MM.1S (cell line): ENCODE results near the gene BMERB1.

Experiments
- DNase-seq: peaks from one replicate; pipeline ENCODE4 v3.0.0-alpha.2; 2015
- H2AFZ ChIP-seq: fragments of 300-600 bp; sonication (generic); 2 replicates; pipeline ENCODE4 v1.6.0; 2016; ENCODE audit warnings: antibody characterized with exemption, low read length
- H3F3A ChIP-seq: fragments of 300-600 bp; sonication (generic); 2 replicates; pipeline ENCODE4 v1.6.1; 2016; ENCODE audit warnings: mild to moderate bottlenecking, antibody characterized with exemption, low read length, moderate library complexity, mixed read lengths; ENCODE audit not compliant: insufficient read depth
- H3K27ac ChIP-seq: fragments of 300-600 bp; sonication (generic); 2 replicates; pipeline ENCODE4 v1.5.1; 2016; ENCODE audit warnings: mild to moderate bottlenecking, low read length
- H3K27me3 ChIP-seq: fragments of 300-600 bp; sonication (generic); replicated peaks from 2 replicates; pipeline ENCODE4 v1.6.0; 2016; ENCODE audit warnings: low read length; ENCODE audit not compliant: insufficient read depth
- H3K36me3 ChIP-seq: fragments of 300-600 bp; sonication (generic); replicated peaks from 2 replicates; pipeline ENCODE4 v1.6.1; 2016; ENCODE audit warnings: mild to moderate bottlenecking, low read length, mixed read lengths; ENCODE audit not compliant: insufficient read depth
- H3K4me1 ChIP-seq: fragments of 300-600 bp; sonication (generic); 2 replicates; pipeline ENCODE4 v1.6.1; 2016; ENCODE audit warnings: low read length, mixed read lengths
- H3K4me2 ChIP-seq: fragments of 300-600 bp; sonication (generic); 2 replicates; pipeline ENCODE4 v1.6.0; 2016; ENCODE audit warnings: low read depth, low read length
- H3K4me3 ChIP-seq: fragments of 300-600 bp; sonication (generic); 2 replicates; pipeline ENCODE4 v1.5.1; 2016; ENCODE audit warnings: low read length, mixed read lengths
- H3K79me2 ChIP-seq: fragments of 300-600 bp; sonication (generic); 2 replicates; pipeline ENCODE4 v1.6.1; 2016; ENCODE audit warnings: mixed run types, low read length, mixed read lengths
- H3K9ac ChIP-seq: fragments of 300-600 bp; sonication (generic); 2 replicates; pipeline ENCODE4 v1.6.1; 2016; ENCODE audit warnings: low read length, mixed read lengths
- H3K9me2 ChIP-seq: fragments of 300-600 bp; sonication (generic); replicated peaks from 2 replicates; pipeline ENCODE4 v1.6.1; 2016; ENCODE audit warnings: mild to moderate bottlenecking, low read length, mixed read lengths; ENCODE audit not compliant: insufficient read depth
- H3K9me3 ChIP-seq: fragments of 300-600 bp; sonication (generic); replicated peaks from 2 replicates; pipeline ENCODE4 v1.6.1; 2016; ENCODE audit warnings: mild to moderate bottlenecking, low read length, mixed read lengths; ENCODE audit not compliant: insufficient read depth
- H4K20me1 ChIP-seq: fragments of 300-600 bp; sonication (generic); 2 replicates; pipeline ENCODE4 v1.6.1; 2016; ENCODE audit warnings: mild to moderate bottlenecking, low read length, moderate library complexity, mixed read lengths; ENCODE audit not compliant: insufficient read depth
- CTCF ChIP-seq: fragments of 300-600 bp; sonication (generic); IDR thresholded peaks from 2 replicates; pipeline ENCODE4 v1.5.1; 2016; ENCODE audit warnings: antibody characterized with exemption, low read length, mixed read lengths
- EZH2 ChIP-seq: fragments of 300-600 bp; sonication (generic); optimal IDR thresholded peaks from 2 replicates; pipeline ENCODE3; 2017; ENCODE audit warnings: low read depth, mild to moderate bottlenecking, antibody characterized with exemption, low read length, mixed read lengths
- EZH2phosphoT487 ChIP-seq: fragments of 300-600 bp; sonication (generic); IDR thresholded peaks from 2 replicates; pipeline ENCODE4 v1.6.1; 2018; ENCODE audit warnings: antibody characterized with exemption, low read length

The BMERB1 gene

GRCh38 chr16:15510992-15511391 is 76.6 kb downstream of the BMERB1 start:
- no peaks in the 10 kb centered on the region for H3K9me3 ChIP-seq
- H3K79me2 ChIP-seq, result no peaks in the 10 kb centered on the region
- TF ChIP-seq EZH2, result no peak
- no peak for TF ChIP-seq EZH2phosphoT487
- no peak for TF ChIP-seq CTCF
- H3K9ac ChIP-seq, result no peak overlapping the region
- no peaks in the 10 kb centered on the region for H3K27me3 ChIP-seq
- H3K4me2 ChIP-seq, result no peak overlapping the region
- no peaks in the 10 kb centered on the region for H3K9me2 ChIP-seq
- H3K4me1 ChIP-seq, result no peaks in the 10 kb centered on the region
- no peaks in the 10 kb centered on the region for H4K20me1 ChIP-seq
- no peak overlapping the region for H3K27ac ChIP-seq
- H3K4me3 ChIP-seq, result no peak overlapping the region
- H2AFZ ChIP-seq, result no peak overlapping the region
- H3F3A ChIP-seq, result no peaks in the 10 kb centered on the region
- no peak for DNase-seq
- H3K36me3 ChIP-seq, result no peaks in the 10 kb centered on the region

- Histone ChIP-seq H3K9me3 (no peaks in the 10 kb centered on the region), H3K27me3 (no peaks in the 10 kb centered on the region), H3K36me3 (no peaks in the 10 kb centered on the region), H3K9ac (no peak overlapping the region), H3K4me1 (no peaks in the 10 kb centered on the region), H4K20me1 (no peaks in the 10 kb centered on the region), H3K27ac (no peak overlapping the region), H2AFZ (no peak overlapping the region), H3K4me2 (no peak overlapping the region), H3K9me2 (no peaks in the 10 kb centered on the region), H3K79me2 (no peaks in the 10 kb centered on the region), H3F3A (no peaks in the 10 kb centered on the region), H3K4me3 (no peak overlapping the region)
- DNase-seq, result no peak
- TF ChIP-seq CTCF (no peak), EZH2phosphoT487 (no peak), EZH2 (no peak)
Observed at GRCh38 chr16:15511759-15512487, 77.5 kb downstream of the BMERB1 start.

DNA sequence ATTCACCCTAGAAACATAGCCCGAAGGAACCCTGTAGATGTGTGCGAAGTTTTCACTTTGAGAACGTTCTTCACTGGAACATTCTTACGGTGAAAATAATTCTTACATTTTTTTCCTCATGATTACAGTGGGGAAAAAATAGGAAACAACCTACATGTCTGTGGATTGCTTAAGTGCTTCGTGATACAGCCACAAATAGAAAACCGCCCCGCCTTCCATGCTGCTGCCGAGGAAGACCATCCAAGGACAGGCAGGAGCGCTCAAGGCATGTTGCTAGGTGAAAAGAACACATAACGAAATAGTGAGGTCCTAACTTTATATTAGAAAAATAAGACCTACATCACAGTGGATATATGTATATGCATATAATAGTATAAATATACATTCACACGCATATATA is 78.8 kb downstream of the BMERB1 start:
- Histone ChIP-seq H4K20me1 (no peaks in the 10 kb centered on the region), H3K4me1 (no peaks in the 10 kb centered on the region), H3K27ac (no peak overlapping the region), H3K36me3 (no peaks in the 10 kb centered on the region), H3K9me2 (no peaks in the 10 kb centered on the region), H3K27me3 (no peaks in the 10 kb centered on the region), H3F3A (no peaks in the 10 kb centered on the region), H3K9ac (no peak overlapping the region), H3K4me3 (no peak overlapping the region), H2AFZ (no peak overlapping the region), H3K79me2 (no peaks in the 10 kb centered on the region), H3K9me3 (no peaks in the 10 kb centered on the region), H3K4me2 (no peak overlapping the region)
- no peak for TF ChIP-seq EZH2phosphoT487
- no peak for TF ChIP-seq EZH2
- no peak for TF ChIP-seq CTCF
- no peak for DNase-seq
